Glutamatergic neuron (in vitro differentiated cells): Measurements from ENCODE around the gene EMP2. TPM values are rescaled to one million over a fixed set of nuclear protein-coding genes. Genes with fewer than 3 reads are reported as not detected.

Experiments
- DNase-seq: peaks from one replicate; pipeline ENCODE4 v3.0.0; 2022
- H3K27ac Mint-ChIP-seq: one replicate; pipeline ENCODE4 v1.8.0; 2020; ENCODE audit warnings: mild to moderate bottlenecking, mixed read lengths, inconsistent platforms; ENCODE audit not compliant: unreplicated experiment
- H3K27me3 Mint-ChIP-seq: one replicate; pipeline ENCODE4 v1.8.0; 2020; ENCODE audit warnings: mild to moderate bottlenecking, moderate library complexity, mixed read lengths, inconsistent platforms; ENCODE audit not compliant: unreplicated experiment
- H3K36me3 Mint-ChIP-seq: one replicate; pipeline ENCODE4 v1.8.0; 2020; ENCODE audit warnings: mild to moderate bottlenecking, mixed read lengths, inconsistent platforms; ENCODE audit not compliant: unreplicated experiment
- H3K4me1 Mint-ChIP-seq: one replicate; pipeline ENCODE4 v1.8.0; 2020; ENCODE audit warnings: mild to moderate bottlenecking, low read depth, mixed read lengths, inconsistent platforms; ENCODE audit not compliant: unreplicated experiment
- H3K4me3 Mint-ChIP-seq: one replicate; pipeline ENCODE4 v1.8.0; 2020; ENCODE audit warnings: mild to moderate bottlenecking, mixed read lengths, inconsistent platforms; ENCODE audit not compliant: unreplicated experiment
- H3K9me3 Mint-ChIP-seq: one replicate; pipeline ENCODE4 v1.8.0; 2020; ENCODE audit warnings: mild to moderate bottlenecking, moderate library complexity, mixed read lengths, inconsistent platforms; ENCODE audit not compliant: unreplicated experiment
- CTCF ChIP-seq: fragments of 200-600 bp; sonication (generic); IDR thresholded peaks from one replicate; pipeline ENCODE4 v1.5.0; 2021; ENCODE audit not compliant: partially characterized antibody, unreplicated experiment
- total RNA-seq: library from RNA; stranded (reverse); fragmentation: NEBNext Ultra II Directional; extraction: Animal tissue kit (Norgen Biotek cat#: 25700); gene quantifications from one replicate; pipeline ENCODE4 v1.2.1, GENCODE V29; 2021; ENCODE audit not compliant: unreplicated experiment

Gene EMP2
- total RNA-seq, 1 donor from 2014 or later: 27.8 TPM

- Mint-ChIP-seq H3K27me3 (peaks cover 4% of the 10 kb centered on the region), H3K27ac (peak overlapping the region; percentile 83), H3K4me1 (peaks cover 27% of the 10 kb centered on the region), H3K4me3 (peak overlapping the region; percentile 74), H3K9me3 (peaks cover 12% of the 10 kb centered on the region), H3K36me3 (no peaks in the 10 kb centered on the region)
- TF ChIP-seq CTCF: no peak
- peak; percentile 35 for DNase-seq
Measured at GRCh38 chr16:10577305-10578202, 2.8 kb downstream of the EMP2 start.

DNA sequence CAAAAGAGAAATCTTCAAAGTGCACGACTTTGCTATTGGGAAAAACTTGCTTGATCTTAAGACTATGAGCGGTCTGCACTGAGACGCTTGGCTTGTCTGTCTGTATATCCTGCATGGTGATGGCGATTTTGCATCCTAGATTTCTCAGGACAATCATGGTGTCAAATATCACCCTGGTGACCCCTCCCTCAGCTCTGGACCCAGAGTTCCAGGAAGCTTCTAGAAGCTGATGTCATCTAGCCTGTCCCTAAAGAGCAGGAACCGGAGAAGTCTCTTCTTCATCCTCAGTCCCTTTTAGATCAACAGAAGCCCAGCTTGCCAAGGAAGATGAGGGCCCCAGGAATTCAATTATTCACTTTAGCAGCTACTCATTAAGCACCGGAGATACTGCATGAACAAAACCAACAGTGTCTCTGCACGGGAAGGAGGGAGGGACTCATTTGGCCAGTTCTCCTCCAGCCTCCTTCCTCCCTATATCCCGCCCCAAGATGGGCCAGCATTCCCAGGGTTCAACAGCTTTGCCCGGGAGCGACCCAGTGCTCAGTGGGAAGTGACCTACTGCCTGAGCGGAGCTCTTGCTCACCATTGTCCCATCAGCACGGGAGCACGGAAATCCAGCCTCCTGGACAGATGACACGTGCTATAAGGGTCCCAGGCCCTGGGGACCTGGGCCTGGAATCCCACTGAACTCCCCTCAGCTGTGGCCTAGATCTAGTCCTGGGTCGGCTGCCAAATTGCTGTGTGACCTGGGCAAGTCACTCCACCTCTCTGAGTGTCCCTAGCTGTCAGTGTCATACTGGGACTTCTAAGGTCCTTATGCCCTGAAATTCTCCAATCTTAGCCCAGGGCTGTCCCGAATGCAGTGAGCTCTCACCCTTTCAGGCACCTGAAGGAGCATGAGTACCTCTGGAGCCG is 3.8 kb downstream of the EMP2 start:
- Mint-ChIP-seq H3K27ac (no peak overlapping the region), H3K36me3 (no peaks in the 10 kb centered on the region), H3K27me3 (peaks cover 6% of the 10 kb centered on the region), H3K9me3 (peaks cover 12% of the 10 kb centered on the region), H3K4me1 (peaks cover 27% of the 10 kb centered on the region), H3K4me3 (no peak overlapping the region)
- TF ChIP-seq CTCF: no peak
- DNase-seq: no peak

DNA sequence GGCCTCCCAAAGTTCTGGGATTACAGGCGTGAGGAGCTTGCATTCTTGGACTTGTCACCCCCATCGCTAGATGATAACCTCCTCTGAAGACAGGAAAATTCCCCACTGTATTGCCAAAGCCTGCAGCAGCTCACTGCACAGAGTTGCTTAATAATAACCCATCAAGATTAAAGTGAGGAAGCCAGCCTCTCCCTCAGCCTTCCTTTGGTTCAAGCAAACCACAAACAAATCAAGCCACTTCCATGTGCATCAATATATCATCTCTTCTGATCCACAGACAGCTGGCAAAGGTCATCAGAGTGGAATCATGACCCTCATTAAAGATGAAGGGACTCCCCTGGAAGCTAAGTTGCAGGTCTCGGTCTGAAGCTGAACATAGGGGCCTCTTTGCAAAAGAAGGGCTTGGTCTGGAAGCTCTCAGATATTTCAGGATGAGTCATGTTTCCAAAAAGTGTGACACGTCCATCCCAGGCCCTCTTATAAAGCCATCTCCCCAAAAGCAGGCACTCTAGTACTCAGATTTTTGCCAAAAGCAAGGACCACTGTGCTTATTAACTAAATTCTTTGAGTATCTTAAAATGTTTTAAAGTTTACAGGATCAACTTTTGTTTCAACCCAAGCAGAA is 4.8 kb downstream of the EMP2 start:
- Mint-ChIP-seq H3K4me1 (peaks cover 27% of the 10 kb centered on the region), H3K9me3 (peaks cover 8% of the 10 kb centered on the region), H3K4me3 (no peak overlapping the region), H3K27ac (no peak overlapping the region), H3K36me3 (no peaks in the 10 kb centered on the region), H3K27me3 (peaks cover 4% of the 10 kb centered on the region)
- no peak for DNase-seq
- no peak for TF ChIP-seq CTCF

DNA sequence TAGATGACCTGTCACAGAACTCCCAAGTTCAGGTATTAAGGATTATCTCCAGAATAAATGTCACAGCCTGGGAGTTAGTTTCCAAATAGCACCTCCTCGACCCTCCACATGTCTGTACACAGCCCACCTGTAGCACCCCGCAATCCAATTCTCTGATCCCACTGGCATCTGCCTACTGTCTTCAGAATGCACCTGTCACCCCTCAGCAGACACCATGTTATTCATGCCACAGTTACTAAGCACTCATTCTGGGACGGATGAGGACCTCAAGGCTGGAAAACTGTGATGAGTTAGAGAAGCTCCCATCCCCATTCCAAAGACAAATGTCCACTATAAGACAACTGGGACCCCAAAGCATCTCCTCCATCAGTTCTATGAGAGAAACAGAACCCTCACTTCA is 7.8 kb downstream of the EMP2 start:
- Mint-ChIP-seq H3K27me3 (peaks cover 4% of the 10 kb centered on the region), H3K4me1 (peaks cover 15% of the 10 kb centered on the region), H3K4me3 (no peak overlapping the region), H3K27ac (no peak overlapping the region), H3K36me3 (no peaks in the 10 kb centered on the region), H3K9me3 (peaks cover 5% of the 10 kb centered on the region)
- no peak for DNase-seq
- TF ChIP-seq CTCF: no peak
